Measurements from ENCODE around the gene GLYR1.

DNA sequence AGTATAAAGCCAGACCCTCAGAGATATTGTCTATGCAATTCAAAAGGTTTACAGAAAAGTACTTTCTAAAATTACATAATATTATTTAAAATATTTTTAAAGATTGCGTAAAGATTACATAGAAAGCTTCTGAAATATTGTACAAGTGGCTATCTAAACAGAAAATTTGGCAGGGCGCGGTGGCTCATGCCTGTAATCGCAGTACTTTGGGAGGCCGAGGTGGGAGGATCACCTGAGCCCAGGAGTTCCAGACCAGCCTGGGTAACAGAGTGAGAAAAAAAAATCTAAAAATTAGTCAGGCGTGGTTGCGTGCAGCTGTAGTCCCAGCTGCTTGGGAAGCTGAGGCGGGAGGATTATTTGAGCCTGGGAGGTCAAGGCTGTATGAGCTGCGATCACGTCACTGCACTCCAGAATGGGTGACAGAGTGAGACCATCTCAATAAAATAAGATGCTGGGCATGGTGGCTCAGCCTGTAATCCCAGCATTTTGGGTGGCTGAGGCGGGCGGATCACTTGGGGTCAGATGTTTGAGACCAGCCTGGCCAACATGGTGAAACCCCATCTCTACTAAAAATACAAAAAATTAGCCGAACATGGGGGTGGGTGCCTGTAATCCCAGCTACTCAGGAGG is 18.3 kb upstream of the GLYR1 start:
- TF ChIP-seq, protein P1, sequence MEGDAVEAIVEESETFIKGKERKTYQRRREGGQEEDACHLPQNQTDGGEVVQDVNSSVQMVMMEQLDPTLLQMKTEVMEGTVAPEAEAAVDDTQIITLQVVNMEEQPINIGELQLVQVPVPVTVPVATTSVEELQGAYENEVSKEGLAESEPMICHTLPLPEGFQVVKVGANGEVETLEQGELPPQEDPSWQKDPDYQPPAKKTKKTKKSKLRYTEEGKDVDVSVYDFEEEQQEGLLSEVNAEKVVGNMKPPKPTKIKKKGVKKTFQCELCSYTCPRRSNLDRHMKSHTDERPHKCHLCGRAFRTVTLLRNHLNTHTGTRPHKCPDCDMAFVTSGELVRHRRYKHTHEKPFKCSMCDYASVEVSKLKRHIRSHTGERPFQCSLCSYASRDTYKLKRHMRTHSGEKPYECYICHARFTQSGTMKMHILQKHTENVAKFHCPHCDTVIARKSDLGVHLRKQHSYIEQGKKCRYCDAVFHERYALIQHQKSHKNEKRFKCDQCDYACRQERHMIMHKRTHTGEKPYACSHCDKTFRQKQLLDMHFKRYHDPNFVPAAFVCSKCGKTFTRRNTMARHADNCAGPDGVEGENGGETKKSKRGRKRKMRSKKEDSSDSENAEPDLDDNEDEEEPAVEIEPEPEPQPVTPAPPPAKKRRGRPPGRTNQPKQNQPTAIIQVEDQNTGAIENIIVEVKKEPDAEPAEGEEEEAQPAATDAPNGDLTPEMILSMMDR (IDR thresholded peaks at IDR 0.05), result no peak
- no peak for TF ChIP-seq TCF7L2 (IDR thresholded peaks at IDR 0.05; ENCODE audit: low read depth, low read length)
- TF ChIP-seq POLR2AphosphoS5 (IDR thresholded peaks at IDR 0.05; ENCODE audit: low read depth, low read length), result no peak
- TF ChIP-seq, protein P2, sequence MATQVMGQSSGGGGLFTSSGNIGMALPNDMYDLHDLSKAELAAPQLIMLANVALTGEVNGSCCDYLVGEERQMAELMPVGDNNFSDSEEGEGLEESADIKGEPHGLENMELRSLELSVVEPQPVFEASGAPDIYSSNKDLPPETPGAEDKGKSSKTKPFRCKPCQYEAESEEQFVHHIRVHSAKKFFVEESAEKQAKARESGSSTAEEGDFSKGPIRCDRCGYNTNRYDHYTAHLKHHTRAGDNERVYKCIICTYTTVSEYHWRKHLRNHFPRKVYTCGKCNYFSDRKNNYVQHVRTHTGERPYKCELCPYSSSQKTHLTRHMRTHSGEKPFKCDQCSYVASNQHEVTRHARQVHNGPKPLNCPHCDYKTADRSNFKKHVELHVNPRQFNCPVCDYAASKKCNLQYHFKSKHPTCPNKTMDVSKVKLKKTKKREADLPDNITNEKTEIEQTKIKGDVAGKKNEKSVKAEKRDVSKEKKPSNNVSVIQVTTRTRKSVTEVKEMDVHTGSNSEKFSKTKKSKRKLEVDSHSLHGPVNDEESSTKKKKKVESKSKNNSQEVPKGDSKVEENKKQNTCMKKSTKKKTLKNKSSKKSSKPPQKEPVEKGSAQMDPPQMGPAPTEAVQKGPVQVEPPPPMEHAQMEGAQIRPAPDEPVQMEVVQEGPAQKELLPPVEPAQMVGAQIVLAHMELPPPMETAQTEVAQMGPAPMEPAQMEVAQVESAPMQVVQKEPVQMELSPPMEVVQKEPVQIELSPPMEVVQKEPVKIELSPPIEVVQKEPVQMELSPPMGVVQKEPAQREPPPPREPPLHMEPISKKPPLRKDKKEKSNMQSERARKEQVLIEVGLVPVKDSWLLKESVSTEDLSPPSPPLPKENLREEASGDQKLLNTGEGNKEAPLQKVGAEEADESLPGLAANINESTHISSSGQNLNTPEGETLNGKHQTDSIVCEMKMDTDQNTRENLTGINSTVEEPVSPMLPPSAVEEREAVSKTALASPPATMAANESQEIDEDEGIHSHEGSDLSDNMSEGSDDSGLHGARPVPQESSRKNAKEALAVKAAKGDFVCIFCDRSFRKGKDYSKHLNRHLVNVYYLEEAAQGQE (IDR thresholded peaks at IDR 0.05; ENCODE audit: insufficient read depth in 1 of 2, low read depth in 2 of 2, low read length in 1 of 2), result no peak
- TF ChIP-seq SIN3A (IDR thresholded peaks at IDR 0.05; ENCODE audit: borderline replicate concordance, insufficient read depth, low read depth, low read length), result no peak
